GM23338 (cell line): ENCODE data around the gene UBQLN4.

ENCODE experiments used
- EZH2 ChIP-seq: fragments of 200-600 bp; sonication (generic); IDR thresholded peaks from one replicate; pipeline ENCODE4 v1.8.0; 2017; ENCODE audit warnings: antibody characterized with exemption, mild to moderate bottlenecking, low read depth; ENCODE audit not compliant: unreplicated experiment
- POLR2AphosphoS5 ChIP-seq: IDR thresholded peaks from 2 replicates; pipeline ENCODE4 v1.6.1; 2016; ENCODE audit warnings: antibody characterized with exemption, low read depth
- TF ChIP-seq, protein P1 (sequence below), 2 experiments: fragments of 200-600 bp in 1 of 2; sonication (generic) in 1 of 2; conservative IDR thresholded peaks; 2 replicates each; pipeline versions ENCODE4 v1.5.1 to v1.6.1; 2016 to 2017; ENCODE audit warnings: antibody characterized with exemption in 2 of 2, low read depth in 2 of 2, mild to moderate bottlenecking in 2 of 2, moderate library complexity in 1 of 2

DNA sequence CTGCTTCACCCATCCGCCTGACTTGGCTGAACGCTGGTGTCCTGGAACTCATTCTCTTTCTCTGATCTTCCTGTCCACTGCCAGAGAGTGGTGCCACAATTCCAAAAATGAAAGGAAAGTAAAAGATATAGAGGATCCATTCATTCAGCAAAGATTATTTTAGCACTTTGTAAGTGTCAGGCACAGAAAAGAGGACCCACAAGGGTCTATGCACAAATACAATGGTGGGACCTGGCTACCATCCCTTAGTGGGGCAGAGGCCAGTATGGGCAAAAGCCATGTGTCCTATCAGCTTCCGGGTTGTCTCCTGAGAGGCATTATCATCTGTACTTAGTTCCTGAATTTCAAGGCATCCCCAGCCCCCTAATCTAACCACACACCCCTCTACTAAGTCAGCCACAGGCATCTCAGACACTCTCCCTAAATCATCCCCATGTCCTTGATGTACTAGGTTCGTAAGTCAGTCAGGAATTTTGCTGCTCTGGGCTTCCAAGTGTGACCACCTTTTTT, 51.9 kb downstream of the UBQLN4 start:
- TF ChIP-seq EZH2 = no peak
- TF ChIP-seq, protein P1, sequence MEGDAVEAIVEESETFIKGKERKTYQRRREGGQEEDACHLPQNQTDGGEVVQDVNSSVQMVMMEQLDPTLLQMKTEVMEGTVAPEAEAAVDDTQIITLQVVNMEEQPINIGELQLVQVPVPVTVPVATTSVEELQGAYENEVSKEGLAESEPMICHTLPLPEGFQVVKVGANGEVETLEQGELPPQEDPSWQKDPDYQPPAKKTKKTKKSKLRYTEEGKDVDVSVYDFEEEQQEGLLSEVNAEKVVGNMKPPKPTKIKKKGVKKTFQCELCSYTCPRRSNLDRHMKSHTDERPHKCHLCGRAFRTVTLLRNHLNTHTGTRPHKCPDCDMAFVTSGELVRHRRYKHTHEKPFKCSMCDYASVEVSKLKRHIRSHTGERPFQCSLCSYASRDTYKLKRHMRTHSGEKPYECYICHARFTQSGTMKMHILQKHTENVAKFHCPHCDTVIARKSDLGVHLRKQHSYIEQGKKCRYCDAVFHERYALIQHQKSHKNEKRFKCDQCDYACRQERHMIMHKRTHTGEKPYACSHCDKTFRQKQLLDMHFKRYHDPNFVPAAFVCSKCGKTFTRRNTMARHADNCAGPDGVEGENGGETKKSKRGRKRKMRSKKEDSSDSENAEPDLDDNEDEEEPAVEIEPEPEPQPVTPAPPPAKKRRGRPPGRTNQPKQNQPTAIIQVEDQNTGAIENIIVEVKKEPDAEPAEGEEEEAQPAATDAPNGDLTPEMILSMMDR (conservative IDR thresholded peaks at IDR 0.05; ENCODE audit: low read depth in 2 of 2) = no peak
- TF ChIP-seq POLR2AphosphoS5 = no peak
